T-helper 9 cell (primary cell): ENCODE measurements around the gene TRIM54.
"Not testable (repeated sequence)": the region's sequence is repeated elsewhere in the genome, so short reads cannot be mapped to it uniquely, and the experiment has no call there.

ENCODE experiments used
- DNase-seq: peaks from one replicate; pipeline ENCODE4 v3.0.0-alpha.2; 2020

TRIM54 gene

GRCh38 chr2:27285481-27285880 is 3.3 kb downstream of the TRIM54 start:
- DNase-seq: no peak

DNA sequence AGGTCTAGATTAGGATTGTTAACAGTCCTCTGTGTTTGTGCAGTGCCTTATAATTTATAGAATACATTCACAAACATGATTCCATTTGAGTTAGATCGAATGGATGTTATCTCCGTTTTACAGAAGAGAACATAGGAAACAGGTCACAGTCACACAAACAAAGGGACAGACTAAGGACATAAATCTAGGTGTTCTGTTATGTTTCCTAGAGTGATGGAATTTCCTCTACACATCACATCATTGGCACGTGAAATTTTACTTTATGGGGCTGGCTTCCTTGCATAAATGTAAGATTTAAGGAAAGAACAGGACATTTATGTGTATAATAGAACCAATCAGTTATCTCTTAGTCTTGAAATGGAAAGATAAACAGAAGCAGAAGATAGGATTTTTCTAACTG is 6.4 kb downstream of the TRIM54 start:
- DNase-seq: no peak

- DNase-seq: no peak
These were observed 8.3 kb downstream of the TRIM54 start for GRCh38 chr2:27290549-27290948.

DNA sequence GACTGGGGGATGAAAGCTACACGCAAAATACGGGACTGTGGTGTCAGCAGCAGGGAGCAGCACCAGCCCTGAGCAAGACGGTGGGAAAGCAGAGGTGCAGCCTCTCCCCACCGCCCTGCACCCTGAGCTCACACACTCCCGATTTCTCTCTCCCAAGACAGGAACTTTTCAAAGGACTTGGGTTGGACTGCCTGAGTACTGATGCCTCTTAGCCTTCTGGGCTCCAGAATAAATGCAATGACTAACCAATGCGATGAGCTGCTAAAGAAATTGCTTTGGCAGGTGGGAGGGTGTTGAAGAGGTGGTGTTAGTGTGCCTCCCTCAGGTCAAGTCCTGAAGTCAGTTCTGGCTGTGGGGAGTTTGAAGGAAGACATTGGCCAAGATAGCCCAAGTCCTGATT is 9.6 kb downstream of the TRIM54 start:
- no peak for DNase-seq

DNA sequence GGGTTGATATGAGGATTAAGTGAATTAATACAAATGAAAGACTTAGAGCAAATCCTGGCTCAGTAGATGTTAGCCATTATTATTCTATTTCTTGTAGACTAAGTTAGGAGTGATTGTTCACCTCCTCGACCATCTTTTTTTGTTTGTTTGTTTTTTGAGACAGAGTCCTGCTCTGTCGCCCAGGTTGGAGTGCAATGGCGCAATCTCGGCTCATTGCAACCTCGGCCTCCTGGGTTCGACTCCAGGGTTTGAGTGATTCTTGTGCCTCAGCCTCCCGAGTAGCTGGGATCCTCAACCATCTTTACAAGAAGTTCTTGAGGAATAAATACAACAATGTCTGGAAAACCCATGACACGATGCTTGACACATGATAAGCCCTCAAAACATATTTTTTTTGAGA is 12.7 kb downstream of the TRIM54 start:
- DNase-seq: no peak

- no peak for DNase-seq
These were observed 14.3 kb downstream of the TRIM54 start for GRCh38 chr2:27296481-27296880.

DNA sequence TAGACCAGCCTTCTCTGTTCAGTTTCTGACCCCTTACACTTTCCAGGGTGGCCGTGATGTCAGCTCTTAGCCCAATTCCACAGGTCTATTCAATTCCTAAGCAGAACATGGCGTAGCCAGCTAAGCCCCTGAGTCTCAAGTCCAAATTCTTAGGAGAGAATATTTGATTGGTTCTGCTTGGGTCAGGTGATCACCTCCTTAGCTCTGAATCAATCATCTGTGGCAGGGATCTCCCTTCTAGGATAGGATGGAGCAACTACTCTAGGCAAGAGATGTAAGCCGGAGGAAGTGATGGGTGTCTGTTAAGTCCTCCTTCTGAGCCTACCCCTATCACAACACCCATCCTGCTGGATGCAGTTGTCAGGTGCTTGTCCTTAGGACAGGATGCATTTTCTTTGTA is 15.0 kb downstream of the TRIM54 start:
- no peak for DNase-seq

DNA sequence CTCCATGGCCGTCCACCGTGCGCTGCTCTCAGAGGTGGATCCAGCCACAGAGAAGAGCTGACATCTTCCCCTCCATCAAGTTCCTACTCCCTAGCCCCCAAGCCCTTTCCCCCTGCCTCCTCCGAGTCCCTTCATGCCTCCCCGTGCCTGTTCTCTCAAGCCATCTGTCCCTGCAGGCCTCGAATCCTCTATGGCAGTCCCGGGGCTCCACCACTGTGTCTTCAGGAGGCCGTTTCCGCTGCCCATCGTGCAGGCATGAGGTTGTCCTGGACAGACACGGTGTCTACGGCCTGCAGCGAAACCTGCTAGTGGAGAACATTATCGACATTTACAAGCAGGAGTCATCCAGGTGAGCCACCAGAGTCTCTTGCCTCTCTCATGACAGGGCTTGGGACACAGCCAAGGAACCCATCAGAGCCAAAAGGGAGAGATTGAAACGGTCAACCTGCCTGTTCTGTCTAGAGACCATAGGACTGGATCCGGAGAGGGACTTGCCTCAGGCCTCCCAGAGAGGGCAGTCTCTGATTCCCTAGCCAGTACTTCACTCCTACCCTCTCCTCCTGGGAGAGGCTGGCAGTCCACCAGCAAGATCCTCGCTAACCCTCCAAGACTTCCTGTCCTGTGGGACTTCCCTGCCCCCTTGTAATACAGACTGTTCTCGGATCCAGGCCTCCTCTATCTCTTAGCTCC is 16.3 kb downstream of the TRIM54 start:
- no peak for DNase-seq

- not testable (repeated sequence) for DNase-seq
These were observed 18.4 kb downstream of the TRIM54 start for GRCh38 chr2:27300606-27301005.

GRCh38 chr2:27303093-27304025 is 21.1 kb downstream of the TRIM54 start:
- DNase-seq: peak; percentile 17

GRCh38 chr2:27304488-27305240 is 22.4 kb downstream of the TRIM54 start:
- DNase-seq: no peak

DNA sequence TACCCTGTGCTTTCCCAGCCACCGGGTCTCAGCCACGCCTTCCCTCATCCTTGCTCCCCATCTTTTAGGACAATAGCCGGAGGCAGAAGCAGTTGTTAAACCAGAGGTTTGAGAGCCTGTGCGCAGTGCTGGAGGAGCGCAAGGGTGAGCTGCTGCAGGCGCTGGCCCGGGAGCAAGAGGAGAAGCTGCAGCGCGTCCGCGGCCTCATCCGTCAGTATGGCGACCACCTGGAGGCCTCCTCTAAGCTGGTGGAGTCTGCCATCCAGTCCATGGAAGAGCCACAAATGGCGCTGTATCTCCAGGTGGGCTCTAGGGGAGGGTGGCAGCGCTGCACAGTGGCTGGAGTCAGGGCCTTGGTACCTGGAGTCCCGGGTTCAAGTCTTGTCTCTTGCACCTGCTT is 23.3 kb downstream of the TRIM54 start:
- DNase-seq: no peak

- no peak for DNase-seq
These were observed 23.9 kb downstream of the TRIM54 start for GRCh38 chr2:27306136-27306535.

DNA sequence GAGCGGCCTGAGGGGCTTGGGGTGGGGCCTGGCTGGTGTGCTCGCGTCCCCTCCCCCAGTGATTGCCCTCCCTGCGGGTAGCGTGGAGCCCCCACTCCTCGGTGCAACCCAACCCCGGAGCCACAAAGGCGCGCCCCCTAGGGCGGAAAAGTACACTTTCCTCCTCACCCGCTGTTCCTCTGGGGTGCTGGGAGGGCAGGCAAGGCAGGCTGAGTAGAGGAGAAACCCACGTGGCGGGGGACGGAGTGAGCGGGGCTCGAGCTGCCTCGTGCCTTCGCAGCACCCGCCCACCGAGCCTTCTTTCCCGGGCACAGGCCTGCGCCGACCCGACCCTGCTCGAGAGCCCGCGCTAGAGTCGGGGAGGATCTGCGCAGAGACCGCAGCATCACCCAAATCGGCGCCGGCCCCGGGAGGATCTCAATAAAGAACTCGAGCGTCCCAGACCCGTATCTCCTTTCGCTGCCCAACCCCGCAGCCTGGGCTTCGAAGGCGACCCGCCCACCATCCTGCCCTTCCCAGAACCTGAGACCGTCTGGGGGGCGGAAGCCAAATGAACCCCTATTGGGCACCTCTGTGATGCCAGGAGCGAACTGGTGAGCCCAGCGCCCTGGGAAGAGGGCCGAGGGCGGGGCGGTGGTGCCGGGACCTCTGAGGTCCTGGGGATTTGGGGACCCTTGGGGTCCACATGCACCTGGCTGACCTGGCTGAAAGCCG is 24.5 kb downstream of the TRIM54 start:
- no peak for DNase-seq

DNA sequence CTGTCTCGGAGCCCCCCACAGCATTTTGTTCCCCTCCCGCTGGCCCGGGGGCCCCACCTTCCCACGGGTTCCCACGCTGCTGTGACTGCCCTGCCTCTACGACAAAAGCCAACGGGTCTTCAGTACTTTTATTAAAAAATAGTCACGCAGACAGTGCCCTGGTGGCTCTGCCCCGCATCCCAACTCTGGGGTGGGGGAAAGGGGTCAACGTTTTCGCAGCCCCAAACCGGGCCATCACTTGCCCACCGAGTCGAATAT is 25.0 kb downstream of the TRIM54 start:
- no peak for DNase-seq

DNA sequence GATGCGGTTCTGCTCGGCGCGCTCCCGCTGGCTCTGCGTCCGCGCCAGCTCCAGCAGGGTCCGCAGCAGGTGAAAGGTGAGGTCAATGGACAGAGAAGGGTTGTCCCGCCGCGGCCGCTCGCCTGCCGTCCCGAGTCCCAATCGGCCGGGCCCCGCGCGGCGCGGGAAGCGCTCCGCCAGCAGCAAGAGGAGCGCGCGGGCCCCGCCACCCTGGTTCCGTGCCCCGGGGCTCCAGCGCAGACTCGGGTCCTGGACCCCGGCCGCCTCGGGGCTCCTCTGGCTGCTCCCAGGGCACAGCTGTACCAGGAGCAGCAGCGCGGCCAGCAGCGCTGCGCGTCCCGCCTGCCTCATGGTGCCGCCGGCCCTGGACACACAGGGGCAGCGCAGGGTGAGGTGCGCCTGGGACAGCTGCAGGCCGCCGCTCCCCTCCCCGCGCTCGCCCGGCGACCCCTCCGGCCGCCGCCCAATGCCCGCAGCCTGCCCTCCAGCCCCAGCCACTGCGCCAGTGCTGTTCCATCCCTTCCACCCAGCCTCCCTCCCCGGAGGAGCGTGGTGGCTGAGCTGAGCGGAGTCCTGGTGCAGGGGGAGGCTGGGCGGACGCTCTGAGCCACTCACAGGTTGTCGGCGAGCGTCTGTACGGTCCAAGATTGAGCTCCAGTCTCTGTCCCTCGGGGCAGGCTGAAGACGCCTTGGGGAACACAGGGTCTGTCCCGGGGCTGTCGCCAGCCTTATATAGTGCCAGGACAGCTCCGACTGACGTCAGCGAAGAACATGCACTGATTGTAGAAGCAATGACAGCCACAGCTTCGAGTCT is 25.5 kb downstream of the TRIM54 start:
- no peak for DNase-seq

DNA sequence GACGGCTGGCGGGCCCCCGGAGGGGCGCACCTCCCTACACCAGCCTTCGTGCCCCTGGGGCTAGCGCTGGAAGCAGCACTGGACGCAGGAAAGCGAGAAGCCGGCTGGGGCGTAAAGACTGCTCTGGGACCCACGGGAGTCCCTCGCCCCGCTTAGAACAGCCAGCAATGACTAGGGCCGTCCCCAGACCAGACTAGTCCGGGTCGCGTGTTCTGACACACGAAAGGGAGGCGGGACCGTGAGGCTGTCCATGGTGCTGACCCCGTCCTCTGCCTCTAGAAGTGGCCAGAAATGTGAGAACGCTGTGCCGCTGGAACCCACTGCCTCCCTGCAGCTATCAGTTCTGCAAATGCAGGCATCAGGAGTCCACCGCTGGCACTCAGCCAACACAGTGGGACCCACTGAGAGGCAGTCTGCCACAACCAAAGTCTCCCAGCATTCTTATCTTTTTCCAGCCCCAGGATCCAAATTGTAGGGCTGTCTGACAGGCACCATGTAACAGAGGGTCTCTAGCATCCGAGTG is 26.2 kb downstream of the TRIM54 start, which contains the start of gene UCN:
TSS of gene UCN (minus strand) at position 87 of the 523 bp plus-strand sequence. CDS start 550 bp downstream, outside the sequence.
- no peak for DNase-seq

- DNase-seq: no peak
These were observed 27.4 kb downstream of the TRIM54 start for GRCh38 chr2:27309651-27310050.

DNA sequence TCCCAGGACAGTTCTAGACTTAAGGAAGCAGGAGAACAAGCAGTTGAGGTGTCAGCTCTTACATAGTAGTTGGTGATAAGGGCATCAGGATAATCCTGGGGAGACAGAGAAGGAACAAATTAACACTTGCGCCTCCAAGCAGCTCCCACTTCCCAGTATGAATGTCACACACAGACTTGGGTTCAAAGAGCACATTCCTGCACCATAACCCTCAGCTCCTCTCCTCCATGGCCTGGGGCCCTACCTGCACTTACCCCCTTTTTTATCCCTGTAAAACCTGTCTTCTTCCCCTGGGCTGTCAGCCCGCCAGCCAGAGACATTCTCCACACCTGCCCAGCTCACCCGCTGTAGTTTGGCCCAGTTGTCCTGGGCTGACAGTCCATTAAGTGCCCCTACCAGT is 29.9 kb downstream of the TRIM54 start:
- no peak for DNase-seq

GRCh38 chr2:27313882-27314645 is 31.8 kb downstream of the TRIM54 start:
- no peak for DNase-seq

- no peak for DNase-seq
These were observed 32.5 kb downstream of the TRIM54 start for GRCh38 chr2:27314709-27315108.
